ENCODE data around the gene NUP153. TPM values are rescaled to one million over a fixed set of nuclear protein-coding genes. Genes with fewer than 3 reads are reported as not detected.

The NUP153 gene
- total RNA-seq, 1 experiment from 2014 or later, result 67.0 TPM

DNA sequence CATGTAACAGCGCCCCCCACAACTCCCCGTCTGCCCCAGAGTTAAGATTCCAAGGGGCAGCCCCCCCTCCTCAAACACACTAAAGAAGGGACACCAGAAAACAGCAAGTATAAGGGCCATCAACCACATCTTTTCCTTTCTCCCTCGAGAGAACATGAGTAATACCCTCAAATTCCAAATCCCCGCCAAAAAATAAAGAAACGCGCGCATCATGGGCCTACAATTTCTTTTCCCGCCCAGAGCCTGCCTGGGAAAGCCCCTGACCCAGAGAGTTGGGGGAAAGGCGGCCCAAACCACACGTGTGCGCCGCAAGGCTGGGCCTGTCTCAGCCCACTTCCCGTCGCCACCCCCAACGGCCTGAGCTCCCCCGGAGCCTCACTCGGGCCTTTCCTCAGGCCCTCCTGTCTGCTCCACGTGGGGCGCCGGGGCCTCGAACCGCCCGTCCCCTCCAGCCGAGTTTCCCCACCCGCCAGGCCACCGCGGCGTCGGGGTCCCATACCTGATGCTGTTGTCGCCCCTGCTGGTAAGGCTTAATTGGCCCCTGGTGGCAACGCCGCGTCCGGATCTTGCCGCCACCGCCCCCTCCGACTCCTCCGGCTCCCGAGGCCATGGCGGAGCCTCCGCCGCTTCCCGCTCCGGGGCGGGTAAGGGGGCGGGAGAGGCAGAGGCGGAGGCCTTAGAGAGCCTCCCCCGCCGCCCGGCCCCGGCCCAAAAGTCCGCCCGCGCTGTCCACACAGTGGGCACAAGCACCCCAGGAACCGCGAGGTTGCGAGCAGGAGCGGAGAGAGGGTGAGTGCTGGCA lies 746 bp downstream of the NUP153 start (continued):
- TF ChIP-seq, protein P1, sequence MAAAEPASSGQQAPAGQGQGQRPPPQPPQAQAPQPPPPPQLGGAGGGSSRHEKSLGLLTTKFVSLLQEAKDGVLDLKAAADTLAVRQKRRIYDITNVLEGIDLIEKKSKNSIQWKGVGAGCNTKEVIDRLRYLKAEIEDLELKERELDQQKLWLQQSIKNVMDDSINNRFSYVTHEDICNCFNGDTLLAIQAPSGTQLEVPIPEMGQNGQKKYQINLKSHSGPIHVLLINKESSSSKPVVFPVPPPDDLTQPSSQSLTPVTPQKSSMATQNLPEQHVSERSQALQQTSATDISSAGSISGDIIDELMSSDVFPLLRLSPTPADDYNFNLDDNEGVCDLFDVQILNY (CRISPR knock-in tag; IDR thresholded peaks at IDR 0.05), result peak; percentile 72; the same call in 1 of the 2 replicates
- TF ChIP-seq CREM (CRISPR knock-in tag; IDR thresholded peaks at IDR 0.05) (no peak), IRF2 (CRISPR knock-in tag; IDR thresholded peaks at IDR 0.05; ENCODE audit: borderline replicate concordance, low read depth) (no peak), NR1H2 (CRISPR knock-in tag; IDR thresholded peaks at IDR 0.05) (no peak), ZNF219 (CRISPR knock-in tag; IDR thresholded peaks at IDR 0.05; ENCODE audit: borderline replicate concordance) (0 out of 2 replicates have a peak, but pooled peaks have one; percentile 32), FOXP1 (CRISPR knock-in tag; IDR thresholded peaks at IDR 0.05; ENCODE audit: borderline replicate concordance) (no peak)
- TF ChIP-seq, protein P2, sequence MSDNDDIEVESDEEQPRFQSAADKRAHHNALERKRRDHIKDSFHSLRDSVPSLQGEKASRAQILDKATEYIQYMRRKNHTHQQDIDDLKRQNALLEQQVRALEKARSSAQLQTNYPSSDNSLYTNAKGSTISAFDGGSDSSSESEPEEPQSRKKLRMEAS (CRISPR knock-in tag; IDR thresholded peaks at IDR 0.05), result peak; percentile 26; the same call in 1 of the 2 replicates
- TF ChIP-seq, protein P3, sequence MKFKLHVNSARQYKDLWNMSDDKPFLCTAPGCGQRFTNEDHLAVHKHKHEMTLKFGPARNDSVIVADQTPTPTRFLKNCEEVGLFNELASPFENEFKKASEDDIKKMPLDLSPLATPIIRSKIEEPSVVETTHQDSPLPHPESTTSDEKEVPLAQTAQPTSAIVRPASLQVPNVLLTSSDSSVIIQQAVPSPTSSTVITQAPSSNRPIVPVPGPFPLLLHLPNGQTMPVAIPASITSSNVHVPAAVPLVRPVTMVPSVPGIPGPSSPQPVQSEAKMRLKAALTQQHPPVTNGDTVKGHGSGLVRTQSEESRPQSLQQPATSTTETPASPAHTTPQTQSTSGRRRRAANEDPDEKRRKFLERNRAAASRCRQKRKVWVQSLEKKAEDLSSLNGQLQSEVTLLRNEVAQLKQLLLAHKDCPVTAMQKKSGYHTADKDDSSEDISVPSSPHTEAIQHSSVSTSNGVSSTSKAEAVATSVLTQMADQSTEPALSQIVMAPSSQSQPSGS (CRISPR knock-in tag; IDR thresholded peaks at IDR 0.05; ENCODE audit: borderline replicate concordance, low read depth), result 0 out of 2 replicates have a peak, but pooled peaks have one; percentile 21
- TF ChIP-seq, protein P4, sequence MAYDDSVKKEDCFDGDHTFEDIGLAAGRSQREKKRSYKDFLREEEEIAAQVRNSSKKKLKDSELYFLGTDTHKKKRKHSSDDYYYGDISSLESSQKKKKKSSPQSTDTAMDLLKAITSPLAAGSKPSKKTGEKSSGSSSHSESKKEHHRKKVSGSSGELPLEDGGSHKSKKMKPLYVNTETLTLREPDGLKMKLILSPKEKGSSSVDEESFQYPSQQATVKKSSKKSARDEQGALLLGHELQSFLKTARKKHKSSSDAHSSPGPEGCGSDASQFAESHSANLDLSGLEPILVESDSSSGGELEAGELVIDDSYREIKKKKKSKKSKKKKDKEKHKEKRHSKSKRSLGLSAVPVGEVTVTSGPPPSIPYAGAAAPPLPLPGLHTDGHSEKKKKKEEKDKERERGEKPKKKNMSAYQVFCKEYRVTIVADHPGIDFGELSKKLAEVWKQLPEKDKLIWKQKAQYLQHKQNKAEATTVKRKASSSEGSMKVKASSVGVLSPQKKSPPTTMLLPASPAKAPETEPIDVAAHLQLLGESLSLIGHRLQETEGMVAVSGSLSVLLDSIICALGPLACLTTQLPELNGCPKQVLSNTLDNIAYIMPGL (CRISPR knock-in tag; IDR thresholded peaks at IDR 0.05), result peak; percentile 88

DNA sequence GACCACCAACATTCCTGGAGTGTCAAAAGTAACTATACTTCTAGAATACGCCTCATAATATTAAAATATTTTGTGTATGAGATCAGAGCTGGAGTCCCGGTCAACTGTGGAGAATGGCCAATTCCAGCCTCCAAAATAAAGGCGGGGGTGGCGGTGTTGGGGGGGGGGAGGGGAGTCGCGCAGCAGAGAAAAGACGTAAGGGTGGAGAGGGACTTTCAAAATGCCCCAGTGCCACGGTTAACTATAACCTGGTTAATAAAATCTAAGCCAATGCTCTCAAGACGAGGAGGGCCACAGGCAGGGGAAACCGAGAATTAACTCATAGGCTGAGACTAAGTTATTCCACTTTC lies 1.3 kb downstream of the NUP153 start:
- DNase-seq (ENCODE audit: low spot score), result no peak
- POLR2A ChIA-PET, result no interaction called here
- Mint-ChIP-seq H3K27me3 (ENCODE audit: low read depth) (no peaks in the 10 kb centered on the region), H3K9me3 (no peaks in the 10 kb centered on the region), H3K36me3 (no peaks in the 10 kb centered on the region), H3K4me3 (peak overlapping the region; percentile 84), H3K4me1 (peaks cover 30% of the 10 kb centered on the region), H3K27ac (peak overlapping the region; percentile 92)
- TF ChIP-seq TEAD4 (CRISPR knock-in tag; IDR thresholded peaks at IDR 0.05), result no peak
- ATAC-seq, result no peak
- CTCF ChIA-PET, result no interaction called here

DNA sequence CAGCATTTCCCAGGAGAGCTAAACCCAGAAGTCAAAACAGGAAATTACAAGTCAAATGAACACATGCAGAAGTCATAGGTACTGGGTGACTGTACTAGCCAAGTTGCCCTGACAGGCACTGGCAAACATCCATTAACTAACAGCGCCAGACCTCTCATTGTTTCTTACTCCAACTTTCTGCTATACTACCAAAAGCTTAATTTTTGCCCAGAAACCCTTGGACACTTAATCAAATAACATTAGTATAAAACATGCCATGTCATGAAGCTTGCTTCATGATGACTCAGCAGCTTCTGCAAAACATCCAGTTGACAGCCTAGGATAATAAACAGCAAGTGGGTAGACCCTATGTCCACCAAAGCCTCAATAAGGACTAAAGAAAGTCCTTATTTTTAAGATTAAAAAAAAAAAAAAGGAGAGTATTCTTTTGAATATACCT lies 3.5 kb downstream of the NUP153 start:
- Mint-ChIP-seq H3K27me3 (ENCODE audit: low read depth) (no peaks in the 10 kb centered on the region), H3K27ac (peak overlapping the region; percentile 74; the same call in 1 of the 2 replicates), H3K4me3 (no peak overlapping the region), H3K4me1 (peaks cover 30% of the 10 kb centered on the region), H3K9me3 (no peaks in the 10 kb centered on the region), H3K36me3 (peaks cover 3% of the 10 kb centered on the region; the same call in 1 of the 2 replicates)
- ChIA-PET POLR2A (interaction anchor here (0.6 kb wide), 1 partner anchor 45 kb away, joined by 3 read pairs; no protein-coding TSS in a partner anchor), CTCF (interaction anchor here (3.4 kb wide), 1 partner anchor 101 kb away, joined by 17 read pairs; no protein-coding TSS in a partner anchor)
- DNase-seq (ENCODE audit: low spot score) (no peak), ATAC-seq (no peak)
- TF ChIP-seq SMAD4 (CRISPR knock-in tag; IDR thresholded peaks at IDR 0.05), result no peak
- TF ChIP-seq MXD4 (CRISPR knock-in tag; IDR thresholded peaks at IDR 0.05; ENCODE audit: borderline replicate concordance), result no peak
- TF ChIP-seq, protein P5, sequence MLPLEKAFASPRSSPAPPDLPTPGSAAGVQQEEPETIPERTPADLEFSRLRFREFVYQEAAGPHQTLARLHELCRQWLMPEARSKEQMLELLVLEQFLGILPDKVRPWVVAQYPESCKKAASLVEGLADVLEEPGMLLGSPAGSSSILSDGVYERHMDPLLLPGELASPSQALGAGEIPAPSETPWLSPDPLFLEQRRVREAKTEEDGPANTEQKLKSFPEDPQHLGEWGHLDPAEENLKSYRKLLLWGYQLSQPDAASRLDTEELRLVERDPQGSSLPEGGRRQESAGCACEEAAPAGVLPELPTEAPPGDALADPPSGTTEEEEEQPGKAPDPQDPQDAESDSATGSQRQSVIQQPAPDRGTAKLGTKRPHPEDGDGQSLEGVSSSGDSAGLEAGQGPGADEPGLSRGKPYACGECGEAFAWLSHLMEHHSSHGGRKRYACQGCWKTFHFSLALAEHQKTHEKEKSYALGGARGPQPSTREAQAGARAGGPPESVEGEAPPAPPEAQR (CRISPR knock-in tag; IDR thresholded peaks at IDR 0.05), result no peak
- no peak for TF ChIP-seq FOXJ3 (CRISPR knock-in tag; IDR thresholded peaks at IDR 0.05; ENCODE audit: borderline replicate concordance)
- no peak for TF ChIP-seq CREM (CRISPR knock-in tag; IDR thresholded peaks at IDR 0.05)
- TF ChIP-seq ZNF219 (CRISPR knock-in tag; IDR thresholded peaks at IDR 0.05; ENCODE audit: borderline replicate concordance), result no peak
- TF ChIP-seq ZNF423 (CRISPR knock-in tag; IDR thresholded peaks at IDR 0.05), result no peak
- TF ChIP-seq NR3C1 (CRISPR knock-in tag; conservative IDR thresholded peaks at IDR 0.05; ENCODE audit: low read depth), result no peak
- TF ChIP-seq ATF1 (CRISPR knock-in tag; IDR thresholded peaks at IDR 0.05), result no peak
- TF ChIP-seq SOX15 (CRISPR knock-in tag; IDR thresholded peaks at IDR 0.05), result no peak
- TF ChIP-seq, protein P6, sequence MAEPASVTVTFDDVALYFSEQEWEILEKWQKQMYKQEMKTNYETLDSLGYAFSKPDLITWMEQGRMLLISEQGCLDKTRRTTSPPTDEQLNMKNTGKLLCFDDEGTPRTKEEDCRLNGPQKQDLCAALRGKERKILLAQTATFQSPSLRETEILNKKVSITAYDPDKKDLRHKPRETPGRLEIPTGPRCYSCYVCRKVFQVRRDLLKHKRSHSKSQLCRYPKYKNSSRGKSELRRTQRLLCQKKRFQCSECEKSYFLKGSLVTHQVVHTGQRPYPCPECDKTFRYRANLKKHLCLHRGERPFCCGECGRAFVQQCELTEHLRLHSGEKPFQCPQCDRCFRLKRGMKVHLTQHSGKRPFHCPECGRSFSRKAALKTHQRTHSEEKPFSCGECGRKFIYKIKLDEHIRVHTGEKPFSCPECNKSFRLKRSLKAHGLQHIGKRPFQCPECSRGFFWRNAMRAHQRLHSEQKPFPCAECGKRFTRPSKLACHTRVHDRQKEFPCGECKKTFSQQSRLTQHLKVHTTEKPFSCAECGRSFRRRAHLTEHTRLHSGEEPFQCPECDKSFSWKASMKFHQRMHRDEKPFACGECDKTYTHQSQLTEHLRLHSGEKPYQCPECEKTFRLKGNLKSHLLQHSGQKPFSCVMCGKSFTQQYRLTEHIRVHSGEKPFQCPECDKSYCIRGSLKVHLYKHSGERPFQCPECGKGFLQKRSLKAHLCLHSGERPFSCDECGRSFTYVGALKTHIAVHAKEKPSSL (CRISPR knock-in tag; conservative IDR thresholded peaks at IDR 0.05), result no peak
- TF ChIP-seq, protein P7, sequence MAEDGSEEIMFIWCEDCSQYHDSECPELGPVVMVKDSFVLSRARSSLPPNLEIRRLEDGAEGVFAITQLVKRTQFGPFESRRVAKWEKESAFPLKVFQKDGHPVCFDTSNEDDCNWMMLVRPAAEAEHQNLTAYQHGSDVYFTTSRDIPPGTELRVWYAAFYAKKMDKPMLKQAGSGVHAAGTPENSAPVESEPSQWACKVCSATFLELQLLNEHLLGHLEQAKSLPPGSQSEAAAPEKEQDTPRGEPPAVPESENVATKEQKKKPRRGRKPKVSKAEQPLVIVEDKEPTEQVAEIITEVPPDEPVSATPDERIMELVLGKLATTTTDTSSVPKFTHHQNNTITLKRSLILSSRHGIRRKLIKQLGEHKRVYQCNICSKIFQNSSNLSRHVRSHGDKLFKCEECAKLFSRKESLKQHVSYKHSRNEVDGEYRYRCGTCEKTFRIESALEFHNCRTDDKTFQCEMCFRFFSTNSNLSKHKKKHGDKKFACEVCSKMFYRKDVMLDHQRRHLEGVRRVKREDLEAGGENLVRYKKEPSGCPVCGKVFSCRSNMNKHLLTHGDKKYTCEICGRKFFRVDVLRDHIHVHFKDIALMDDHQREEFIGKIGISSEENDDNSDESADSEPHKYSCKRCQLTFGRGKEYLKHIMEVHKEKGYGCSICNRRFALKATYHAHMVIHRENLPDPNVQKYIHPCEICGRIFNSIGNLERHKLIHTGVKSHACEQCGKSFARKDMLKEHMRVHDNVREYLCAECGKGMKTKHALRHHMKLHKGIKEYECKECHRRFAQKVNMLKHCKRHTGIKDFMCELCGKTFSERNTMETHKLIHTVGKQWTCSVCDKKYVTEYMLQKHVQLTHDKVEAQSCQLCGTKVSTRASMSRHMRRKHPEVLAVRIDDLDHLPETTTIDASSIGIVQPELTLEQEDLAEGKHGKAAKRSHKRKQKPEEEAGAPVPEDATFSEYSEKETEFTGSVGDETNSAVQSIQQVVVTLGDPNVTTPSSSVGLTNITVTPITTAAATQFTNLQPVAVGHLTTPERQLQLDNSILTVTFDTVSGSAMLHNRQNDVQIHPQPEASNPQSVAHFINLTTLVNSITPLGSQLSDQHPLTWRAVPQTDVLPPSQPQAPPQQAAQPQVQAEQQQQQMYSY (CRISPR knock-in tag; IDR thresholded peaks at IDR 0.05), result no peak

Data from WTC11 (cell line).